Glomerular endothelial cell (primary cell): ENCODE measurements around the gene GPSM3. TPM values are rescaled to one million over a fixed set of nuclear protein-coding genes. Genes with fewer than 3 reads are reported as not detected.
"Not testable (repeated sequence)": the region's sequence is repeated elsewhere in the genome, so short reads cannot be mapped to it uniquely, and the experiment has no call there.

Source experiments
- DNase-seq: peaks from one replicate; pipeline ENCODE4 v3.0.0-alpha.2; 2011; ENCODE audit warnings: low read depth, low spot score; ENCODE audit errors: extremely low read depth
- total RNA-seq: library from RNA; depleted of rRNA; stranded (reverse); fragments of >200 nt; gene quantifications from 2 replicates; pipeline ENCODE4 v1.2.3, GENCODE V29; 2015

Gene GPSM3
- total RNA-seq, 1 donor from 2014 or later: 15.5 TPM

DNA sequence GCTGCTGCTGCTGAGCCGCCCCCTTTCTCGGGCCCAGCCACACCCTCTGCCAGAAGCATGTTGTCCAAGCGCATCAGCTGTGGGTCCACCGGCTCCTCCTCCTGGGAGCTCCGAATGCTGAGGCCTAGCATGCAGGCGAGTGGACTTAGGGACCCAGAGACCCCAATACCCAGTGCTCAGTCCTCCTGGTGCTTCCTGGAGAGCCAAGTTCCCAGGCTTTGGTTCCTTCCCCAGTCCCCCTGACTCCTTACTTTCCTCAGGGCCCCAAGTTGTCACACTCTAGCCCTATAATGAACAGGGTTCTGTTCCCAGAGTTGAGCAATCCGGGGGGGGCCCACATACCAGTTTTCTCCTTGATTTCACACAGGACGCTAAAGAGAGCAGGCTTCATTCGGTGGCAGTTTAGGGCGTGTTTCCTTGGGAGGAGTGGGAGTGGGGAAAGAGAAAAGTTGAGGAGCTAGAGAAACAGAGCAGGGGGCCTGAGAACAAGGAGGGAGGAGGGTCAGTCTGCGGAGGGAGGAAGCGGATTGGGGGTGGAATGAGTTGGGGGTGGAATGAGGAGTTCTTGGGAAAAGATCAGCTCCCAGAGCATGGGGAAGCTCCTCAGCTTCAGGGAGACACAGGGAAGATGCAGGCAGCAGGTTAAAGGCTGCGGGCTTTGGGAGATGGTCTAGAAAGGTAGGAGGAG, 3.9 kb downstream of the GPSM3 start:
- no peak for DNase-seq

GRCh38 chr6:32187725-32188380, 4.6 kb downstream of the GPSM3 start:
- not testable (repeated sequence) for DNase-seq

- no peak for DNase-seq
Observed at GRCh38 chr6:32187009-32187709, 5.3 kb downstream of the GPSM3 start.

DNA sequence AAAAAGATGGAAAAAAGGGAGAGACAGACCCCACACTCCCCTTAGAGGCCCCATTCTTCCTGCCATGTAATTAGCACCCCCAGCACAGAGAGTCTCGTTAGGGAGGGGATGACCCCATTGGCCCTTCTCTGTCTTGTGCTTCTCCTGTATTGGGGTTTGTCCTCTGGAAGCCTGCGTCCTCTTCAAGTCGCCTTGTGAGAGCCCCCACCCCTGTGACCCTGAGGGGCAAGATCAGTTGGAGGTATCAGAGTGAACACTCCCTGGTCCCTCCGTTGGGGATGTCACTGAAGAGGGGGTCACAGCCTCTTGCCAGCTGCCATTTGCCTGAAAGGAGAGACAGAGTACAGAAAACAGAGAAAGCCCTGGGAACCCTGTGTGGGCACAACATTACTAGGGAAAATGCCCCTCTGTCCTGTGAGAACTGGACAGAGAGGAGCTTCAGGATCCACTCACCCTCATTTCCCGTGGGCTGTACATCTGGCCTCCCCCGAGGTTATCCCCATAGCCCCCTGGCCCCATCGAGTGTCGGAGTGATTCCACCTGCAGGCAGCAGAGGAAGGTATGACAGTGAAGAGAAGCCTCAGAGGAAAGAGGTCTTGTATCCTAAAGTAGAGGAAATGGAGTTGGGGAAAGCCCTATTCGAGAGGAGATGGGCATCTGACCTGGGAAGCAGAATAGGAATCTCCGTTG, 6.1 kb downstream of the GPSM3 start:
- not testable (repeated sequence) for DNase-seq

- not testable (repeated sequence) for DNase-seq
Observed at GRCh38 chr6:32185681-32186131, 6.7 kb downstream of the GPSM3 start.

- DNase-seq: no peak
Observed at GRCh38 chr6:32184084-32184640, 8.3 kb downstream of the GPSM3 start, which contains the start of gene AGER. Gene AGER, minus strand, starts transcription at chr6:32184253. Its CDS starts 31 bp downstream, at chr6:32184222.

DNA sequence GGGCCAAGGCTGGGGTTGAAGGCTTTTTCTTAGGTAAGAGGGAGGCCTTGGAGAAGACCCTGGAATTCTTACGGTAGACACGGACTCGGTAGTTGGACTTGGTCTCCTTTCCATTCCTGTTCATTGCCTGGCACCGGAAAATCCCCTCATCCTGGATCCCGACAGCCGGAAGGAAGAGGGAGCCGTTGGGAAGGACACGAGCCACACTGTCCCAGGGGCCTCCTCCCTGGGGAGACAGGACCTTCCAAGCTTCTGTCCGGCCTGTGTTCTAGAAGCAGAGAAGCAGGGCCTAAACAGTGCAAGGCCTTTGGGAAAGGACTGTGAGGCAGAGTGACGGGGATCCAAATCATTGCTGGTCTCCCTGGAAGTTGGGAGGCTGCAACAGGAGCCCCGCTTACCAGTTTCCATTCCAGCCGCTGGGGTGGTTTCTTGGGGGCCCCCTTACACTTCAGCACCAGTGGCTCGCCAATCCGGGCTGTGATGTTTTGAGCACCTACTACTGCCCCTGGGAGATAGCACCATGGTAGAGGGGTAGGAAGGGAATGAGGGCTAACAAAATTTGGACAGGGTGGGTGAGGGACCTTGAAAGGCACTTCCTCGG, 8.9 kb downstream of the GPSM3 start:
- no peak for DNase-seq

DNA sequence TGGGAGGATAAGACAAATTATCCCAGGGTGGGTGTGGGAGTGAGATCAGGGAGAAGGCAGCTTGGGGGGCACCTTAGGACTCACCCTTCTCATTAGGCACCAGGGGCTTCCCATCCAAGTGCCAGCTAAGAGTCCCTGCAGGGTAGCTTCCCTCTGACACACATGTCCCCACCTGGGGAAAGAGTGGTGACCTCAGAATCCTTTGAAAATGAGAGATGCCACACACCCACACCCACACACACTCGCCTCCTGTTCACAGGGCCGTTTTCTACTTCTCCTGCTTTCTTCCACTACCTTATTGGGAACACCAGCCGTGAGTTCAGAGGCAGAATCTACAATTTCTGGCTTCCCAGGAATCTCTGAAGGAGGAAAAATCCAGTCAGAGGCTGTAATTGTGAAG, 9.4 kb downstream of the GPSM3 start:
- DNase-seq: no peak

DNA sequence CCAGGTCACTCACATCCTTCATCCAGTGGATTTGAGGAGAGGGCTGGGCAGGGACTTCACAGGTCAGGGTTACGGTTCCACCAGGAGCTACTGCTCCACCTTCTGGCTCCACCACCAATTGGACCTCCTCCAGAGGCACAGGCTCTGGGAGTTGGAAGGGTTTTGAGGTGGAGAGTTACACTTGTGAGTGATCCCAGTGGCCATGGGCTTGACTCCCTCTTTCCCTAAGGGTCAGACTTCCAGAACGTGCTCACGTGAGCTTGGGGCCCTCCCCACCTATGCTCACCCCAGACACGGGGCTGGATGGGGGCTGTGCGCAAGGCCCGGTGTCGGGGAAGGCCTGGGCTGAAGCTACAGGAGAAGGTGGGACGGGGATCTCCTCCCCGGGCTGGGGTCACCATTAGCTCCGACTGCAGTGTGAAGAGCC, 9.9 kb downstream of the GPSM3 start:
- DNase-seq: no peak

- no peak for DNase-seq
Observed at GRCh38 chr6:32181915-32182529, 10.4 kb downstream of the GPSM3 start.

GRCh38 chr6:32181148-32181702, 11.2 kb downstream of the GPSM3 start:
- no peak for DNase-seq

DNA sequence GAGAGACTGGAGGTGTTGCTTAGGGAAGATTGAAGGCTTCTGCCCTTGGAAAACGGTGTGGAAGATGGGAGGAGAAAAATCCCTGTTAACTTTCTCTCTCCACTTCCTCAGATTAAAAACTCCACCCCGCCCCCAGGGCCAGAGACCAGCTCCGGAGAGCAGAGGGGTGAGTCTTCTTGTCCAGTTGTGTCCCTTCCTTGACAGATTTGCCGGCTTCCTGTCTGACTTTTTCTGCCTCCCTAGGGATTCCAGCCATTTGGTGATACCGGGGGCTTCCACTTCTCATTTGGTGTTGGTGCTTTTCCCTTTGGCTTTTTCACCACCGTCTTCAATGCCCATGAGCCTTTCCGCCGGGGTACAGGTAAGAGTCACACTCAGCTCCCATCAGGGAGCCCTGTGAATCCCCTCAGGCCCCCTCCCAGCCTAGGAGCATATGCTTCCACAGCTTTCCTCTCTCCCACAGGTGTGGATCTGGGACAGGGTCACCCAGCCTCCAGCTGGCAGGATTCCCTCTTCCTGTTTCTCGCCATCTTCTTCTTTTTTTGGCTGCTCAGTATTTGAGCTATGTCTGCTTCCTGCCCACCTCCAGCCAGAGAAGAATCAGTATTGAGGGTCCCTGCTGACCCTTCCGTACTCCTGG, 12.6 kb downstream of the GPSM3 start:
- DNase-seq: no peak

- no peak for DNase-seq
Observed at GRCh38 chr6:32178547-32179440, 13.6 kb downstream of the GPSM3 start.

DNA sequence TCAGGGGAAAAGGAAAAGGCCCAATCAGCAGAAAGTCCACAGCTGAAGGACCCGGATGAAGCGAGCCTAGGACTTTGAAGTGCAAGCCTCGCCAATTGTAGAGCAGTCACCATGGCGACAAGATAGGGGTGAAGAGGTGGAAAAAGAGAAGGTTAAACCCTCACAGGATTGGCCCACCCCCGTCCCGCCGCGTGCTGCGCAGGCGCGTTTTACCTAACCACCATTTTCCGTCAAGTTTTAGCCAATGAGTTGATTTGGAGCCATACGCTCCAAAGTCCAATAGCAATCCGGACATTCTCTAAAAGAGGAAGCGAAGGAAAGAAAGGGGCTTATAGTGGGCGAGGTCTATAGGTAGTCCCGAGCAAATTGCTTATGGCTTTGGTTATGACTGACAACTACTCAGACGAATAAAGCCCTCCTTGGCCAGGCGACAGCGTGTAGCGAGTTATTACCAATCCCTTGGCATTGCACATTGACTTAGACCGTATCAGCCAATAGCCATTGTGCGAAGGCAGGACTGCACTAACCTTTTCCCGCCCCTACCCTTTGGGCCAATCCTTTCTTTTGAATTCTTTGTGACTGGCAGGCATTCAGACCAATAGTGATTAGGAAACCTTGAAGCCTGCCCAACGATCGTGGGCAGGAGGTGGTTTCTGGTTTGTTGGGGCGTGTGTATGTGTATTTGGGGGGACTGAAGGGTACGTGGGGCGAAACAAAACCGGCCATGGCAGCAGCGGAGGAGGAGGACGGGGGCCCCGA, 14.5 kb downstream of the GPSM3 start, which contains the start of gene RNF5:
Gene RNF5, plus strand, starts transcription at position 618 of the 759 bp plus-strand sequence. Its CDS starts 107 bp downstream, at position 725.
- DNase-seq: peak; percentile 100

- no peak for DNase-seq
Observed at GRCh38 chr6:32177183-32177787, 15.2 kb downstream of the GPSM3 start.

DNA sequence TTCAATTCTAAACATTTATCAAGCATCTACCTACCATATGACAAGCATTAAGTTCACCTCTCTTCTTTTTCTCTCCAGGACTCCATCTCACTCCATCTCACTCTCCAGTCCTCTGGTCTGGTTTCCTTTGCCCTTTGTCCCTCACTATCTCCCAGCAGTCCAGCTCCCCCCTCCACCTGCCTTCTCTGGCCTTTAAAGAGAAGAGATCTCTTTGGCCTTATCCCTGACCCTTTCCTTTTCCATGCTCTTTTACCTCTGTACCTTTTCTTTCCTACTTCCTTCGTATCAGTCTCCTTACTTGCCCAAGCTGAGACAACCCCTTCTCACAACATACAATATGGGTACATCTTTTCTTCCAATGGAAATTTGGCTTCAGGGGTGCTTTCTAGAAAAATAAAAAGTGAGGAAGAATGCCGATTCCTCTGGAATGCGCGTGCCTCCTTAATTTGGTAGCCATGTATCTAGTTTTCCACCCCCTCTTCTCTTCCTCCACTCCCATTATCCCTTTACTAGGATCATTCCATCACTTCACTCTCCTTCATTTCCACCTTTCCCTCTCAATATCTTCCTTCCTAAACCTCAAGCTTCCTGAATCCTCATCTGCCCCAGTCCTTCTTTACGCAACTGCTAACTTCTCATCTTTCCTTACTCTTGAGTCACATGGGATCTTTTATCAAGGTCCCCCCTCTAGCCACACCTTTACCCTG, 15.8 kb downstream of the GPSM3 start:
- no peak for DNase-seq
